SKM-1 (cell line): ENCODE results near the gene ERVW-1.

Experiments
- DNase-seq: peaks from one replicate; lab custom pipeline; 2025; ENCODE audit not compliant: unreplicated experiment; lab: John Stamatoyannopoulos, UW

Gene ERVW-1

GRCh38 chr7:92425311-92425947, 52.3 kb downstream of the ERVW-1 start:
- DNase-seq: no peak

- DNase-seq: no peak
Measured at GRCh38 chr7:92423710-92424131, 54.0 kb downstream of the ERVW-1 start.

GRCh38 chr7:92422926-92423325, 54.8 kb downstream of the ERVW-1 start:
- no peak for DNase-seq

GRCh38 chr7:92421676-92422435, 55.9 kb downstream of the ERVW-1 start:
- peak; percentile 30 for DNase-seq
